Prostate gland (tissue), 2 donors: ENCODE measurements around the gene SETBP1. TPM values are rescaled to one million over a fixed set of nuclear protein-coding genes. Genes with fewer than 3 reads are reported as not detected.

ENCODE experiments used
- DNase-seq: peaks from one replicate; pipeline ENCODE4 v3.0.0-alpha.2; 2019; ENCODE audit warnings: low spot score
- H3K27ac ChIP-seq, 2 donors: fragments of 200-600 bp; sonication (generic); 2 replicates each; pipeline ENCODE4 v1.5.1; 2017 to 2019
- H3K27me3 ChIP-seq: fragments of 200-600 bp; sonication (generic); replicated peaks from 2 replicates; pipeline ENCODE4 v1.5.1; 2019; ENCODE audit not compliant: insufficient read depth
- H3K36me3 ChIP-seq, 2 donors: fragments of 200-600 bp; sonication (generic); 1 replicate in 1 of 2; 2 replicates in 1 of 2; pipeline versions ENCODE4 v1.5.1 to v1.8.1; 2017 to 2019
- H3K4me1 ChIP-seq: fragments of 200-600 bp; sonication (generic); replicated peaks from 2 replicates; pipeline ENCODE4 v1.5.1; 2019
- H3K4me3 ChIP-seq, 2 donors: fragments of 200-600 bp; sonication (generic); 2 replicates each; pipeline ENCODE4 v1.5.1; 2017 to 2019
- H3K9me3 ChIP-seq: fragments of 200-600 bp; sonication (generic); 2 replicates; pipeline ENCODE4 v1.5.1; 2017
- POLR2A ChIP-seq: fragments of 450-650 bp; IDR thresholded peaks from one replicate; pipeline ENCODE4 v1.6.1; 2016; ENCODE audit warnings: antibody characterized with exemption, mild to moderate bottlenecking
- POLR2AphosphoS5 ChIP-seq: sonication (generic); formaldehyde crosslinking; IDR thresholded peaks from one replicate; pipeline ENCODE4 v1.6.1; 2017; ENCODE audit warnings: antibody characterized with exemption
- WGBS: methylation state at CpG from one replicate; pipeline ENCODE4 v1.1.5; 2018; 5-methylcytosine and 5-hydroxymethylcytosine counted together
- intact Hi-C: fragments of 100-400 bp; cut with DNase I; formaldehyde crosslinking; loops from one replicate; pipeline ENCODE4 v1.14.2; 2022
- total RNA-seq, 2 donors: library from RNA; depleted of rRNA; stranded (reverse); fragments of >200 nt; gene quantifications; one replicate each; pipeline ENCODE4 v1.1.0, GENCODE V29; 2016
- TF ChIP-seq, protein P1 (sequence below), 4 experiments: fragments of 200-600 bp in 2 of 4; fragments of 450-650 bp in 2 of 4; sonication (generic) in 2 of 4; IDR thresholded peaks; 1 replicate in 3 of 4; 2 replicates in 1 of 4; pipeline ENCODE4 v1.5.1; 2016 to 2019; ENCODE audit warnings: antibody characterized with exemption in 4 of 4, mild to moderate bottlenecking in 2 of 4, moderate library complexity in 2 of 4

Gene SETBP1
- total RNA-seq, 2 donors from 2014 or later, result 28.4 to 45.1 TPM

DNA sequence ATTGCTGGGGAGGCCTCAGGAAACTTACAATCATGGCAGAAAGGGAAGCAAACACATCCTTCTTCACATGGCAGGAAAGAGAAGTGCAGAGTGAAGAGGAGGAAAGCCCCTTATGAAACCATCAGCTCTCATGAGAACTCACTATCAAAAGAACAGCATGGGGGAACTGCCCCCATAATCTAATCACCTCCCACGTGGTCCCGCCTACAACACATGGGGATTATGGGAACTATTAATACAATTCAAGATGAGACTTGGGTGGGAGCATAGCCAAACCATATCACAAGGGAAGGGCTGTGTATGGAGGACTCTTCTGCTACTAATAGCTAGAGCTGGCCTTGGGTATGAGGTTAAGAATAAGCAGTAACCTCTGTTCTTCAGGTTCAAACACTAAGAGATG lies 8.8 kb upstream of the SETBP1 start:
- H3K4me1 ChIP-seq, result no peaks in the 10 kb centered on the region
- H3K9me3 ChIP-seq, result no peaks in the 10 kb centered on the region
- intact Hi-C loops, result loop anchor here (5.0 to 10.0 kb wide), 5 partner anchors 277 to 877 kb away; no protein-coding TSS in a partner anchor
- 95% methylated on average over 2 of the region's 2 CpGs for WGBS
- TF ChIP-seq, protein P1, sequence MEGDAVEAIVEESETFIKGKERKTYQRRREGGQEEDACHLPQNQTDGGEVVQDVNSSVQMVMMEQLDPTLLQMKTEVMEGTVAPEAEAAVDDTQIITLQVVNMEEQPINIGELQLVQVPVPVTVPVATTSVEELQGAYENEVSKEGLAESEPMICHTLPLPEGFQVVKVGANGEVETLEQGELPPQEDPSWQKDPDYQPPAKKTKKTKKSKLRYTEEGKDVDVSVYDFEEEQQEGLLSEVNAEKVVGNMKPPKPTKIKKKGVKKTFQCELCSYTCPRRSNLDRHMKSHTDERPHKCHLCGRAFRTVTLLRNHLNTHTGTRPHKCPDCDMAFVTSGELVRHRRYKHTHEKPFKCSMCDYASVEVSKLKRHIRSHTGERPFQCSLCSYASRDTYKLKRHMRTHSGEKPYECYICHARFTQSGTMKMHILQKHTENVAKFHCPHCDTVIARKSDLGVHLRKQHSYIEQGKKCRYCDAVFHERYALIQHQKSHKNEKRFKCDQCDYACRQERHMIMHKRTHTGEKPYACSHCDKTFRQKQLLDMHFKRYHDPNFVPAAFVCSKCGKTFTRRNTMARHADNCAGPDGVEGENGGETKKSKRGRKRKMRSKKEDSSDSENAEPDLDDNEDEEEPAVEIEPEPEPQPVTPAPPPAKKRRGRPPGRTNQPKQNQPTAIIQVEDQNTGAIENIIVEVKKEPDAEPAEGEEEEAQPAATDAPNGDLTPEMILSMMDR (IDR thresholded peaks at IDR 0.05), result no peak
- no peak for TF ChIP-seq POLR2AphosphoS5
- no peak for TF ChIP-seq POLR2A
- no peaks in the 10 kb centered on the region for H3K36me3 ChIP-seq
- no peak overlapping the region for H3K4me3 ChIP-seq
- DNase-seq, result no peak
- H3K27me3 ChIP-seq, result no peaks in the 10 kb centered on the region
- H3K27ac ChIP-seq, result no peak overlapping the region

DNA sequence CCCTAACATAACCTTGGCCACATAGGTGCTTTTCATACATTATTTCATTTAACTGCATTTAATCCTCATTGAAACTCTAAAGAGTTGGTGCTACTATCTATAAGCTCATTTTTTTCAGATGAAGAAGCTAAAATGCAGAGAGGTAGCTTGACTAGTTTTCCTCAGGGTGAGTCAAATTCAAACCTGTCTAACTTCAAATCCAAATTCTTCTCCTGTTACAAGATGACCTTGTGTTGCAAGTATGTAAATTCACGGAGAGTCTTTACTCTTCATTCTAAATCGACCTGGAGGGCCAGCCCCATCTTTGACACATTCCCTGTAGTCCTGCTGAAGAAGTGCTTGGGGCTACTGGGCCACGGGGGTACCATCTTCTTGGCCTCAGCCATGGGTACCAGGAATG lies 8.2 kb upstream of the SETBP1 start:
- no peaks in the 10 kb centered on the region for H3K9me3 ChIP-seq
- no peaks in the 10 kb centered on the region for H3K4me1 ChIP-seq
- DNase-seq, result no peak
- intact Hi-C loops, result loop anchor here (5.0 to 10.0 kb wide), 5 partner anchors 278 to 878 kb away; no protein-coding TSS in a partner anchor
- no peak overlapping the region for H3K27ac ChIP-seq
- H3K27me3 ChIP-seq, result no peaks in the 10 kb centered on the region
- H3K4me3 ChIP-seq, result no peak overlapping the region
- TF ChIP-seq, protein P1 (IDR thresholded peaks at IDR 0.05), result no peak
- TF ChIP-seq POLR2A (no peak), POLR2AphosphoS5 (no peak)
- no peaks in the 10 kb centered on the region for H3K36me3 ChIP-seq
- 57% methylated on average over 3 of the region's 3 CpGs for WGBS

DNA sequence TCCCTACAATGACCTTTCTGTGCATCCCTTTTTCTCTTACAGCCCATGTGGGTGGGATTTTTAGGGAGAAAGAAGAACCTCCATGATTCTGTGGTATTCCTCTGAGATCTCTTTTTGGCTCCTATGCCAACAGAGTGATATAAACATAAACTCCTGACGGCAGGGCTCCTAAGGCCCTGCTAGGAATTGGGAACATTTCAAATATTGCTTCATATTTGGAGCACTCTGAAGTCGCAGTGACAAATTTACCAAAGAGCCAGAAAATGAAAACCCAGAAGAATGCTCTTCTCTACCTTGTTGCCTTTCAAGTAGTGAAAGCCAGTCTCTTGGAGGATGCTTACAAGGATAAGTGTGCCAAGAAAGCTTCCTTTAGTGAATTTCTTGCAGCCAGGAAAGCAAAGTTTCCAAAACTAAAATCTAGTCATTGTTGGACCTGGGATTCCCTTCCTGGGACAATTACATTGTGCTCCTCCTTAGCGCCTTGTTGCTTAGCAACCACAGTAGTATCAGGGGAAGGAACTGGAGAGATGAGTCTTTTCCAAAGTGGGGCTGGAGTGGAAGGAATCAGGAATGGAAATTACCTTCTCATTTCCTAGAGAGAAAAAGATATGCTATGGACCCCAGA lies 7.3 kb upstream of the SETBP1 start:
- intact Hi-C loops, result loop anchor here (5.0 to 10.0 kb wide), 5 partner anchors 279 to 879 kb away; no protein-coding TSS in a partner anchor
- Histone ChIP-seq H3K27me3 (no peaks in the 10 kb centered on the region), H3K9me3 (no peaks in the 10 kb centered on the region), H3K4me1 (no peaks in the 10 kb centered on the region), H3K36me3 (no peaks in the 10 kb centered on the region), H3K27ac (no peak overlapping the region), H3K4me3 (no peak overlapping the region)
- 68% methylated on average over 3 of the region's 3 CpGs for WGBS
- DNase-seq, result no peak
- no peak for TF ChIP-seq POLR2A
- no peak for TF ChIP-seq POLR2AphosphoS5
- TF ChIP-seq, protein P1 (IDR thresholded peaks at IDR 0.05), result no peak

DNA sequence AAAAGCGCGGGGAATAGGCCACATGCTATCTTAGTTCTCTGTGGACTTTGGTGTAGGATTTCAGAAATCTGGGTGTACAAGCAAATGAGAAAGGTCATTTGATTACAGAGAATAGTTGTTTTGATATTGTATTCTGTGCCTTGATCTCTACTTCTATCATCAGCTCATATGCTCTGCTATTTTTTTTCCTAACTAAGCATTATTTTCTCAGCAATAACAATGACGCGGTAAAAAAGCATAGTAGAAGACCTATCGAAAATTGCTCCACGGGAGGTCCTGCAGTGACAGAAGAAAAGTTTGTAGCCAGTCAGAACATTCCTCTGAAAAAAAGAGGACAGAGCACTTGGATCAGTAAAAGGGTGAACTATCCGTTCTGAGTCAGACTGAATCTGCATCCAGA lies 2.8 kb upstream of the SETBP1 start:
- H3K4me1 ChIP-seq, result no peaks in the 10 kb centered on the region
- intact Hi-C loops, result loop anchor here (2.0 to 10.0 kb wide), 5 partner anchors 283 to 883 kb away; no protein-coding TSS in a partner anchor
- H3K36me3 ChIP-seq, result no peaks in the 10 kb centered on the region
- no peaks in the 10 kb centered on the region for H3K9me3 ChIP-seq
- DNase-seq, result no peak
- H3K27ac ChIP-seq, result peak overlapping the region in 1 of 2 donors; percentile 98
- WGBS, result 94% methylated on average over 7 of the region's 7 CpGs
- no peaks in the 10 kb centered on the region for H3K27me3 ChIP-seq
- no peak overlapping the region for H3K4me3 ChIP-seq
- TF ChIP-seq POLR2AphosphoS5, result no peak
- no peak for TF ChIP-seq POLR2A
- TF ChIP-seq, protein P1 (IDR thresholded peaks at IDR 0.05), result no peak

DNA sequence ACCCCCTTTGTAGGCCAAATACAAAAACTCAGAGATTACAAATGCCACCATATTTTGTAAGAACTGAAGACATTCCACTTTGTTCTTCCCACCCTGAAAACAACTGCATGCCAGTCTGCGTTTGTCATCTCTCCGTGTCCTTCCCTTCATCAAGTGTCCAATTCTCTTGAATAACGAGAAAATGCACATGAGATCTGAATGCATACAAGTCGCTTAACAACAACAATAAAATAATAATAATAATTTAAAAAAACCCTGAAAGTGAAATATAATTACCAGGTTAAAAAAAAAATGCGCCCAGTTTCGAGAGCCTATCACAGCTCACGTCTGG lies 2.0 kb upstream of the SETBP1 start:
- intact Hi-C loops, result loop anchor here (2.0 to 10.0 kb wide), 5 partner anchors 284 to 884 kb away; no protein-coding TSS in a partner anchor
- WGBS, result 12% methylated on average over 7 of the region's 7 CpGs

More for the DNA sequence above, 2.0 kb upstream of the SETBP1 start:
- Histone ChIP-seq H3K36me3 (no peaks in the 10 kb centered on the region), H3K4me3 (peak overlapping the region; percentile 78), H3K9me3 (no peaks in the 10 kb centered on the region), H3K27ac (peak overlapping the region; percentile 98), H3K4me1 (no peaks in the 10 kb centered on the region), H3K27me3 (no peaks in the 10 kb centered on the region)
- no peak for DNase-seq
- TF ChIP-seq, protein P1 (IDR thresholded peaks at IDR 0.05), result no peak
- no peak for TF ChIP-seq POLR2A
- TF ChIP-seq POLR2AphosphoS5, result no peak
